Neural cell (in vitro differentiated cells): Measurements from ENCODE around the gene TMPRSS2. TPM values are rescaled to one million over a fixed set of nuclear protein-coding genes. Genes with fewer than 3 reads are reported as not detected.

Experiments used
- H2AFZ ChIP-seq: fragments of 200-600, 300-800 bp; sonication (generic), shearing (Covaris generic); 2 replicates; pipeline ENCODE4 v1.6.0; 2014; ENCODE audit warnings: low read depth, mild to moderate bottlenecking, antibody characterized with exemption, low read length, moderate library complexity
- H3F3A ChIP-seq: fragments of 200-600 bp; shearing (Covaris generic); 2 replicates; pipeline ENCODE4 v1.6.1; 2016; ENCODE audit warnings: mild to moderate bottlenecking, moderate library complexity, mixed read lengths, antibody characterized with exemption, low read length; ENCODE audit not compliant: insufficient read depth, poor library complexity, severe bottlenecking
- H3K27ac ChIP-seq: fragments of 200-600, 300-800 bp; sonication (generic), shearing (Covaris generic); 2 replicates; pipeline ENCODE4 v1.5.1; 2014; ENCODE audit warnings: mild to moderate bottlenecking, low read length, moderate library complexity
- H3K27me3 ChIP-seq: fragments of 300-800, 200-600 bp; sonication (generic), shearing (Covaris generic); 2 replicates; pipeline ENCODE4 v1.6.0; 2014; ENCODE audit warnings: mild to moderate bottlenecking, low read depth, low read length, moderate library complexity; ENCODE audit not compliant: insufficient read depth
- H3K36me3 ChIP-seq: fragments of 300-800, 200-600 bp; sonication (generic), shearing (Covaris generic); 2 replicates; pipeline ENCODE4 v1.5.1; 2014; ENCODE audit warnings: mild to moderate bottlenecking, antibody characterized with exemption, low read length, moderate library complexity; ENCODE audit not compliant: insufficient read depth
- H3K4me2 ChIP-seq: fragments of 300-800, 200-600 bp; sonication (generic), shearing (Covaris generic); 2 replicates; pipeline ENCODE4 v1.6.0; 2014; ENCODE audit warnings: mild to moderate bottlenecking, low read length
- H3K4me3 ChIP-seq: fragments of 300-800, 200-600 bp; sonication (generic), shearing (Covaris generic); 2 replicates; pipeline ENCODE4 v1.5.1; 2014; ENCODE audit warnings: mild to moderate bottlenecking, low read length, moderate library complexity
- H3K79me2 ChIP-seq: fragments of 200-600 bp; shearing (Covaris generic); replicated peaks from 2 replicates; pipeline ENCODE4 v1.6.0; 2014; ENCODE audit warnings: mild to moderate bottlenecking, low read length, moderate library complexity; ENCODE audit not compliant: insufficient read depth
- H3K9ac ChIP-seq: fragments of 300-800, 200-600 bp; sonication (generic), shearing (Covaris generic); 2 replicates; pipeline ENCODE4 v1.6.1; 2016; ENCODE audit warnings: mild to moderate bottlenecking, low read length, mixed read lengths
- H3K9me2 ChIP-seq: fragments of 200-600 bp; shearing (Covaris generic); 2 replicates; pipeline ENCODE4 v1.6.1; 2016; ENCODE audit warnings: mild to moderate bottlenecking, low read length, mixed read lengths; ENCODE audit not compliant: insufficient read depth
- H3K9me3 ChIP-seq: fragments of 200-600, 300-800 bp; sonication (generic), shearing (Covaris generic); 2 replicates; pipeline ENCODE4 v1.6.1; 2016; ENCODE audit warnings: mild to moderate bottlenecking, mixed run types, low read length, moderate library complexity, mixed read lengths
- H4K20me1 ChIP-seq: fragments of 200-600 bp; shearing (Covaris generic); 2 replicates; pipeline ENCODE4 v1.6.1; 2016; ENCODE audit warnings: mild to moderate bottlenecking, mixed run types; ENCODE audit not compliant: insufficient read depth
- CTCF ChIP-seq: fragments of 450-650 bp; IDR thresholded peaks from 2 replicates; pipeline ENCODE4 v1.5.1; 2014; ENCODE audit warnings: antibody characterized with exemption, mild to moderate bottlenecking, moderate library complexity; ENCODE audit not compliant: poor library complexity, severe bottlenecking
- EP300 ChIP-seq: fragments of 450-650 bp; conservative IDR thresholded peaks from 2 replicates; pipeline ENCODE4 v1.6.1; 2014; ENCODE audit warnings: antibody characterized with exemption, mild to moderate bottlenecking, moderate library complexity; ENCODE audit not compliant: poor library complexity, severe bottlenecking
- EZH2 ChIP-seq: fragments of 200-600, 300-800 bp; shearing (Covaris generic), sonication (generic); IDR thresholded peaks from 2 replicates; pipeline ENCODE4 v1.6.1; 2014; ENCODE audit warnings: antibody characterized with exemption, low read length, borderline replicate concordance, mild to moderate bottlenecking; ENCODE audit not compliant: insufficient read depth, poor library complexity, severe bottlenecking
- MXI1 ChIP-seq: fragments of 450-650 bp; conservative IDR thresholded peaks from 2 replicates; pipeline ENCODE4 v1.6.1; 2014; ENCODE audit warnings: antibody characterized with exemption, mild to moderate bottlenecking; ENCODE audit not compliant: poor library complexity, severe bottlenecking
- POLR2AphosphoS5 ChIP-seq: IDR thresholded peaks from 2 replicates; pipeline ENCODE4 v1.6.1; 2012
- RAD21 ChIP-seq: fragments of 450-650 bp; conservative IDR thresholded peaks from 2 replicates; pipeline ENCODE4 v1.6.1; 2014; ENCODE audit warnings: antibody characterized with exemption, mild to moderate bottlenecking, moderate library complexity
- REST ChIP-seq: IDR thresholded peaks from 2 replicates; pipeline ENCODE4 v1.6.1; 2012; ENCODE audit warnings: borderline replicate concordance
- SMC3 ChIP-seq: fragments of 450-650 bp; conservative IDR thresholded peaks from 2 replicates; pipeline ENCODE4 v1.6.1; 2014; ENCODE audit warnings: antibody characterized with exemption, mild to moderate bottlenecking, moderate library complexity; ENCODE audit not compliant: poor library complexity
- TAF1 ChIP-seq: IDR thresholded peaks from 2 replicates; pipeline ENCODE4 v1.6.1; 2012; ENCODE audit warnings: low read depth
- polyA plus RNA-seq: library from polyadenylated mRNA; depleted of rRNA; stranded (reverse); fragments of >200 nt; gene quantifications from 2 replicates; pipeline ENCODE4 v1.2.3, GENCODE V29; 2014

Gene TMPRSS2
- polyA plus RNA-seq, 1 donor from 2014 or later, result not detected

GRCh38 chr21:41438425-41439113 is 69.4 kb downstream of the TMPRSS2 start:
- no peak for TF ChIP-seq TAF1
- no peak for TF ChIP-seq EZH2
- no peak for TF ChIP-seq CTCF
- TF ChIP-seq POLR2AphosphoS5, result no peak
- TF ChIP-seq SMC3, result no peak
- no peak for TF ChIP-seq MXI1
- TF ChIP-seq EP300, result no peak
- no peak for TF ChIP-seq RAD21
- TF ChIP-seq REST, result no peak
- no peak overlapping the region for H3K27ac ChIP-seq
- H3K79me2 ChIP-seq, result no peaks in the 10 kb centered on the region
- H3K36me3 ChIP-seq, result no peaks in the 10 kb centered on the region
- H3K9ac ChIP-seq, result no peak overlapping the region
- H3K4me2 ChIP-seq, result no peak overlapping the region
- H3F3A ChIP-seq, result no peaks in the 10 kb centered on the region
- no peaks in the 10 kb centered on the region for H3K9me2 ChIP-seq
- H2AFZ ChIP-seq, result no peak overlapping the region
- H4K20me1 ChIP-seq, result no peaks in the 10 kb centered on the region
- no peaks in the 10 kb centered on the region for H3K9me3 ChIP-seq
- H3K27me3 ChIP-seq, result no peaks in the 10 kb centered on the region
- H3K4me3 ChIP-seq, result no peak overlapping the region

- Histone ChIP-seq H3K27me3 (no peaks in the 10 kb centered on the region), H3K9me2 (no peaks in the 10 kb centered on the region), H2AFZ (no peak overlapping the region), H3K9ac (no peak overlapping the region), H4K20me1 (no peaks in the 10 kb centered on the region), H3K79me2 (no peaks in the 10 kb centered on the region), H3K4me2 (no peak overlapping the region), H3K36me3 (no peaks in the 10 kb centered on the region), H3F3A (no peaks in the 10 kb centered on the region), H3K9me3 (no peaks in the 10 kb centered on the region), H3K4me3 (no peak overlapping the region), H3K27ac (no peak overlapping the region)
- TF ChIP-seq MXI1 (no peak), EP300 (no peak), EZH2 (no peak), TAF1 (no peak)
Observed at GRCh38 chr21:41437729-41438128, 70.2 kb downstream of the TMPRSS2 start.
